ENCODE results near the gene SLC6A18. TPM values are rescaled to one million over a fixed set of nuclear protein-coding genes. Genes with fewer than 3 reads are reported as not detected.
A peak's percentile ranks its signal among the peaks of the same experiment; 100 is the strongest.

Gene SLC6A18
- total and polyA plus RNA-seq, 9 of the 15 experiments (the other 6 are each of a cell fraction or from before 2014, with no cell fraction given): not detected

- TF ChIP-seq ATF6 (CRISPR knock-in tag; IDR thresholded peaks at IDR 0.05) (no peak), KDM4B (IDR thresholded peaks at IDR 0.05; ENCODE audit: borderline replicate concordance in 2 of 2, low read depth in 1 of 2) (no peak), FOXA3 (CRISPR knock-in tag; conservative IDR thresholded peaks at IDR 0.05 in 1 of 2, IDR thresholded peaks at IDR 0.05 in 1 of 2) (peak; percentile 55 to 68; a peak in 3 of 4 replicates), ZNF124 (CRISPR knock-in tag; IDR thresholded peaks at IDR 0.05) (no peak), CBFA2T2 (conservative IDR thresholded peaks at IDR 0.05) (peak; percentile 97), STAT5B (CRISPR knock-in tag; IDR thresholded peaks at IDR 0.05) (no peak), SIRT6 (IDR thresholded peaks at IDR 0.05; ENCODE audit: low read depth, low read length) (no peak), ZKSCAN1 (IDR thresholded peaks at IDR 0.05; ENCODE audit: low read depth, low read length) (0 out of 2 replicates have a peak, but pooled peaks have one; percentile 32), ZNF274 (IDR thresholded peaks at IDR 0.05; ENCODE audit: borderline replicate concordance, low read depth, low read length) (0 out of 2 replicates have a peak, but pooled peaks have one; percentile 23), KAT7 (CRISPR knock-in tag; IDR thresholded peaks at IDR 0.05; ENCODE audit: borderline replicate concordance) (no peak), SMAD3 (CRISPR knock-in tag; conservative IDR thresholded peaks at IDR 0.05) (peak; percentile 81; the same call in 1 of the 2 replicates), POLR3G (IDR thresholded peaks at IDR 0.05; ENCODE audit: extremely low read depth, insufficient read length, insufficient replicate concordance) (no peak), GABPB2 (CRISPR knock-in tag; conservative IDR thresholded peaks at IDR 0.05) (no peak), TCF7 (IDR thresholded peaks at IDR 0.05; ENCODE audit: borderline replicate concordance) (peak; percentile 26; the same call in 1 of the 2 replicates), CHD4 (IDR thresholded peaks at IDR 0.05; ENCODE audit: insufficient read depth, insufficient replicate concordance, low read depth, low read length, poor library complexity, severe bottlenecking) (no peak), NFE2 (IDR thresholded peaks at IDR 0.05; ENCODE audit: low read depth) (peak; percentile 40; the same call in 1 of the 2 replicates), BCL6 (CRISPR knock-in tag; IDR thresholded peaks at IDR 0.05) (peak; percentile 75), RREB1 (CRISPR knock-in tag; IDR thresholded peaks at IDR 0.05) (peak; percentile 50; the same call in 1 of the 2 replicates), RBM34 (IDR thresholded peaks at IDR 0.05; ENCODE audit: borderline replicate concordance, insufficient read depth, low read length) (no peak)
Observed at GRCh38 chr5:1185629-1186350, 39.4 kb upstream of the SLC6A18 start (continued).

Measured in K562 (cell line).